HG03103 (cell line): ENCODE data around the gene CACNA2D3.

Source experiments
- ATAC-seq: cut with Tn5 transposase; IDR thresholded peaks from one replicate; pipeline ENCODE4 v1.9.1; 2021; ENCODE audit warnings: low read depth; ENCODE audit not compliant: unreplicated experiment

Gene CACNA2D3

GRCh38 chr3:54888162-54888561 lies 765.8 kb downstream of the CACNA2D3 start:
- no peak for ATAC-seq

GRCh38 chr3:54888873-54889272 lies 766.5 kb downstream of the CACNA2D3 start:
- no peak for ATAC-seq

GRCh38 chr3:54889731-54890130 lies 767.4 kb downstream of the CACNA2D3 start:
- ATAC-seq, result no peak

- ATAC-seq, result no peak
These were observed 769.2 kb downstream of the CACNA2D3 start for GRCh38 chr3:54891540-54891897.

- ATAC-seq, result no peak
These were observed 769.8 kb downstream of the CACNA2D3 start for GRCh38 chr3:54892168-54892567.

GRCh38 chr3:54895613-54896012 lies 773.3 kb downstream of the CACNA2D3 start:
- no peak for ATAC-seq

- ATAC-seq, result no peak
These were observed 774.8 kb downstream of the CACNA2D3 start for GRCh38 chr3:54897028-54897711.

GRCh38 chr3:54899273-54899672 lies 776.9 kb downstream of the CACNA2D3 start:
- no peak for ATAC-seq

GRCh38 chr3:54900838-54901591 lies 778.7 kb downstream of the CACNA2D3 start:
- ATAC-seq, result no peak

- ATAC-seq, result no peak
These were observed 779.7 kb downstream of the CACNA2D3 start for GRCh38 chr3:54901906-54902685.

GRCh38 chr3:54905261-54905888 lies 783.0 kb downstream of the CACNA2D3 start:
- ATAC-seq, result no peak

GRCh38 chr3:54905920-54906319 lies 783.6 kb downstream of the CACNA2D3 start:
- ATAC-seq, result no peak

- ATAC-seq, result no peak
These were observed 784.4 kb downstream of the CACNA2D3 start for GRCh38 chr3:54906763-54907162.

- no peak for ATAC-seq
These were observed 786.8 kb downstream of the CACNA2D3 start for GRCh38 chr3:54909191-54909590.

- ATAC-seq, result no peak
These were observed 791.8 kb downstream of the CACNA2D3 start for GRCh38 chr3:54914180-54914579.

GRCh38 chr3:54915181-54915580 lies 792.8 kb downstream of the CACNA2D3 start:
- ATAC-seq, result no peak

GRCh38 chr3:54915976-54916375 lies 793.6 kb downstream of the CACNA2D3 start:
- no peak for ATAC-seq

- ATAC-seq, result no peak
These were observed 794.4 kb downstream of the CACNA2D3 start for GRCh38 chr3:54916732-54917131.

GRCh38 chr3:54917174-54917573 lies 794.8 kb downstream of the CACNA2D3 start:
- no peak for ATAC-seq

- ATAC-seq, result no peak
These were observed 795.5 kb downstream of the CACNA2D3 start for GRCh38 chr3:54917862-54918261.

- no peak for ATAC-seq
These were observed 796.2 kb downstream of the CACNA2D3 start for GRCh38 chr3:54918516-54918915.
